Common myeloid progenitor, CD34-positive (primary cell): ENCODE results near the gene CPEB1.

Source experiments
- CTCF ChIA-PET: fragments of 350-600 bp; sonication (Branson Sonifier 250); formaldehyde crosslinking; loops from one replicate; lab custom pipeline; 2021; ENCODE audit warnings: antibody characterized with exemption; lab: Charles Lee
- POLR2A ChIA-PET: fragments of 350-600 bp; sonication (Branson Sonifier 250); formaldehyde crosslinking; loops from one replicate; lab custom pipeline; 2021; ENCODE audit warnings: antibody characterized with exemption; lab: Charles Lee
- DNase-seq, 3 donors: peaks; one replicate each; pipeline versions ENCODE4 v3.0.0 to v3.0.0-alpha.2; 2013
- H3K27ac ChIP-seq, 2 experiments: 1 replicate in 1 of 2; 2 replicates in 1 of 2; pipeline ENCODE4 v1.7.0; 2013; ENCODE audit warnings: inconsistent platforms in 2 of 2, low read length in 2 of 2, mild to moderate bottlenecking in 2 of 2, low read depth in 1 of 2, moderate library complexity in 1 of 2; ENCODE audit not compliant: severe bottlenecking in 2 of 2, insufficient read depth in 1 of 2, poor library complexity in 1 of 2
- H3K27me3 ChIP-seq, 5 experiments: replicated peaks in 2 of 5; 1 replicate in 3 of 5; 2 replicates in 2 of 5; pipeline versions ENCODE4 v1.6.1 to v1.7.0; 2013; ENCODE audit warnings: low read length in 4 of 5, mild to moderate bottlenecking in 2 of 5, moderate library complexity in 2 of 5, inconsistent platforms in 1 of 5; ENCODE audit not compliant: insufficient read depth in 5 of 5, control insufficient read depth in 4 of 5
- H3K36me3 ChIP-seq, 4 experiments: 1 replicate in 2 of 4; 2 replicates in 2 of 4; pipeline versions ENCODE4 v1.6.1 to v1.7.0; 2013; ENCODE audit warnings: low read length in 3 of 4, control low read depth in 1 of 4, mild to moderate bottlenecking in 1 of 4; ENCODE audit not compliant: control insufficient read depth in 4 of 4, insufficient read depth in 4 of 4
- H3K4me1 ChIP-seq, 4 experiments: 1 replicate in 3 of 4; 2 replicates in 1 of 4; pipeline versions ENCODE4 v1.6.1 to v1.7.1; 2013; ENCODE audit warnings: low read length in 3 of 4, mild to moderate bottlenecking in 3 of 4, control low read depth in 1 of 4, inconsistent platforms in 1 of 4, moderate library complexity in 1 of 4; ENCODE audit not compliant: control insufficient read depth in 4 of 4, insufficient read depth in 4 of 4; ENCODE audit errors: control extremely low read depth in 1 of 4
- H3K4me3 ChIP-seq, 7 experiments: 1 replicate in 4 of 7; 2 replicates in 3 of 7; pipeline versions ENCODE4 v1.5.1 to v1.7.0; 2013; ENCODE audit warnings: mild to moderate bottlenecking in 7 of 7, low read length in 6 of 7, moderate library complexity in 6 of 7, inconsistent platforms in 2 of 7, low read depth in 2 of 7, control low read depth in 1 of 7; ENCODE audit not compliant: insufficient read depth in 4 of 7, control insufficient read depth in 1 of 7; ENCODE audit errors: extremely low read depth in 1 of 7
- H3K9me3 ChIP-seq, 5 experiments: 1 replicate in 4 of 5; 2 replicates in 1 of 5; pipeline versions ENCODE4 v1.6.1 to v1.7.1; 2013; ENCODE audit warnings: low read length in 4 of 5, mild to moderate bottlenecking in 2 of 5, inconsistent platforms in 1 of 5, low read depth in 1 of 5, moderate library complexity in 1 of 5; ENCODE audit not compliant: control insufficient read depth in 4 of 5, insufficient read depth in 2 of 5; ENCODE audit errors: control extremely low read depth in 1 of 5
- WGBS: methylation state at CpG from one replicate; pipeline ENCODE4 v1.1.5; 2013; ENCODE audit not compliant: insufficient coverage; 5-methylcytosine and 5-hydroxymethylcytosine counted together

CPEB1 gene

GRCh38 chr15:82630033-82630432 lies 17.1 kb downstream of the CPEB1 start:
- H3K36me3 ChIP-seq = no peaks in the 10 kb centered on the region
- DNase-seq = no peak
- ChIA-PET CTCF (interaction anchor here (1.6 kb wide), 1 partner anchor 12 kb away, joined by 4 read pairs; no protein-coding TSS in a partner anchor), POLR2A (no interaction called here)
- H3K4me3 ChIP-seq = no peak overlapping the region
- peaks cover 0 to 6% (median 0%) of the 10 kb centered on the region in 5 experiments for H3K27me3 ChIP-seq
- H3K4me1 ChIP-seq = no peaks in the 10 kb centered on the region
- 100% methylated on average over 3 of the region's 4 CpGs for WGBS
- no peak overlapping the region for H3K27ac ChIP-seq
- H3K9me3 ChIP-seq = no peaks in the 10 kb centered on the region

DNA sequence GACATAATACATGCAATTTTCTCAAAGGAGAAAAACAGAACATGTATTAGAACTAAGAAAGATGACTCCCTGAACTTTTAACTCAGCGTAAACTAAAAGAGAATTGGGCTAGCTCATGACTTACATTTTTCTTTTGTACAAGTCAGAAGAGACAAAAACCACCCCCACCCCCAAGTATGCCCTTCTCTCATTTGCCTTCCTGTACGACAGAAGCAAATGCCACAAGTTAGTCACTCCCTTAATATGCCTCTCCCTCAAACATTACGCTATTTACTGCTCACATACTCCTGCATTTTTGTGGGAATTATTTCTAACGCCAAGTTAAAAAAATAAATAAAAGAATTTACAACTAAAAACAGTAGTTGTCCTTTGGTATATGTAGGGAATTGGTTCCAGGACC lies 22.0 kb downstream of the CPEB1 start:
- Histone ChIP-seq H3K36me3 (no peaks in the 10 kb centered on the region), H3K4me1 (no peaks in the 10 kb centered on the region), H3K27me3 (peaks cover 0 to 1% (median 0%) of the 10 kb centered on the region in 5 experiments), H3K27ac (no peak overlapping the region), H3K9me3 (no peaks in the 10 kb centered on the region), H3K4me3 (no peak overlapping the region)
- 100% methylated on average over 3 of the region's 4 CpGs for whole genome bisulfite sequencing
- DNase-seq = no peak
- ChIA-PET CTCF (no interaction called here), POLR2A (no interaction called here)

DNA sequence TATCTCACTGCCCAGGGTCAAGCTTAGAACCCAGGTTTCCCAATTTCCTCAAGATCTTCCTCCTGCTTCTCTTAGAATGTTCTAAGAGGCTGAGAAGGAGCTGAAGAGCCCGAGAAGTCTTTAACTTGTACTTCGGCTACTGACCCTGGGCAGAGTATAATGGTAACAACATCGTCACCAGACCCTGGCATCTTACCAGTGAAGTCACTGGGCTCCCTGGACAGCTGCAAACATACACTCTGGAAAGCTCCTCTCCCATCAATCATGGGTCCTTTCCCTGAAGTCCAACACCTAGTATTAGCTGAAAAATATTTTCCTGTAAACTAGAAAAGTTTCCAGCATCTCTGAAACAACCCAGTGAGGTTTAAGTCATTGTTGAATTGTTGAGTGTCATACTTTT lies 22.7 kb downstream of the CPEB1 start:
- no peak overlapping the region for H3K4me3 ChIP-seq
- DNase-seq = no peak
- no peaks in the 10 kb centered on the region for H3K4me1 ChIP-seq
- ChIA-PET CTCF (interaction anchor here (0.6 to 0.7 kb wide), 2 partner anchors 227 to 266 kb away, joined by 3 read pairs; no protein-coding TSS in a partner anchor), POLR2A (no interaction called here)
- H3K36me3 ChIP-seq = no peaks in the 10 kb centered on the region
- peaks cover 0 to 2% (median 0%) of the 10 kb centered on the region in 5 experiments for H3K27me3 ChIP-seq
- H3K27ac ChIP-seq = no peak overlapping the region
- WGBS = 100% methylated on average over 3 of the region's 3 CpGs
- no peaks in the 10 kb centered on the region for H3K9me3 ChIP-seq

- Histone ChIP-seq H3K27ac (no peak overlapping the region), H3K27me3 (peaks cover 0 to 3% (median 0%) of the 10 kb centered on the region in 5 experiments), H3K9me3 (no peaks in the 10 kb centered on the region), H3K36me3 (no peaks in the 10 kb centered on the region), H3K4me3 (no peak overlapping the region), H3K4me1 (no peaks in the 10 kb centered on the region)
- CTCF ChIA-PET = interaction anchor here (0.6 to 0.7 kb wide), 2 partner anchors 227 to 266 kb away, joined by 3 read pairs; no protein-coding TSS in a partner anchor
- DNase-seq = no peak
- POLR2A ChIA-PET = interaction anchor here (0.7 kb wide), 1 partner anchor 34 kb away, joined by 6 read pairs; no protein-coding TSS in a partner anchor
- WGBS = 86% methylated on average over 2 of the region's 2 CpGs
Observed at GRCh38 chr15:82624008-82624407, 23.2 kb downstream of the CPEB1 start.

GRCh38 chr15:82621970-82622369 lies 25.2 kb downstream of the CPEB1 start:
- Histone ChIP-seq H3K4me3 (no peak overlapping the region), H3K4me1 (no peaks in the 10 kb centered on the region), H3K36me3 (no peaks in the 10 kb centered on the region), H3K9me3 (no peaks in the 10 kb centered on the region), H3K27ac (no peak overlapping the region), H3K27me3 (peaks cover 0 to 3% (median 0%) of the 10 kb centered on the region in 5 experiments)
- CTCF ChIA-PET = no interaction called here
- POLR2A ChIA-PET = no interaction called here
- DNase-seq = no peak
- 100% methylated on average over 1 of the region's 1 CpG for WGBS

GRCh38 chr15:82613747-82614146 lies 33.4 kb downstream of the CPEB1 start:
- POLR2A ChIA-PET = no interaction called here
- no peak for DNase-seq

DNA sequence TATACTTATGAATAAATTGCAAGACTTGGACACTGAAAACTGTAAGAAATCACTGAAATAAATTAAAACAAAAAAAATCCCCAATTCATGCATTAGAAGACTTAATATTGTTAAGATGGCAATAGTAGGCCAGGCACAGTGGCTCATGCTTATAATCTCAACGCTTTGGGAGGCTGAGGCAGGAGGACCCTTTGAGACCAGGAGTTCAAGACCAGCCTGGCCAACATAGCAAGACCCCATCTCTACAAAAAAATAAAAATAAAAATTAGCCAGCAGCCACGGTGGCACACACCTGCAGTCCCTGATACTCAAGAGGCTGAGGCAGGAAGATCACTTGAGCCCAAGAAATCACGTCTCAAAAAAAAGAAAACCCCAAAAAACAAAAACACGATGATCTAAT lies 35.8 kb downstream of the CPEB1 start:
- Histone ChIP-seq H3K4me1 (no peaks in the 10 kb centered on the region), H3K36me3 (no peaks in the 10 kb centered on the region), H3K27me3 (peaks cover 0 to 4% (median 0%) of the 10 kb centered on the region in 5 experiments), H3K9me3 (no peaks in the 10 kb centered on the region), H3K27ac (no peak overlapping the region), H3K4me3 (no peak overlapping the region)
- POLR2A ChIA-PET = no interaction called here
- CTCF ChIA-PET = no interaction called here
- no peak for DNase-seq
- no CpG with 5 or more reads among the region's 4 CpGs for WGBS

More at GRCh38 chr15:82613747-82614146, 33.4 kb downstream of the CPEB1 start:
- CTCF ChIA-PET = no interaction called here
- Histone ChIP-seq H3K27ac (no peak overlapping the region), H3K27me3 (peaks cover 0 to 3% (median 0%) of the 10 kb centered on the region in 5 experiments), H3K36me3 (no peaks in the 10 kb centered on the region), H3K4me3 (no peak overlapping the region), H3K4me1 (no peaks in the 10 kb centered on the region), H3K9me3 (no peaks in the 10 kb centered on the region)
- 81% methylated on average over 7 of the region's 12 CpGs for WGBS
